Measurements from ENCODE around the gene GRAP2. TPM values are rescaled to one million over a fixed set of nuclear protein-coding genes. Genes with fewer than 3 reads are reported as not detected.
"Not testable (repeated sequence)": the region's sequence is repeated elsewhere in the genome, so short reads cannot be mapped to it uniquely, and the experiment has no call there.

Gene GRAP2
- total RNA-seq, 2 experiments from 2014 or later, result 137 to 138 TPM

DNA sequence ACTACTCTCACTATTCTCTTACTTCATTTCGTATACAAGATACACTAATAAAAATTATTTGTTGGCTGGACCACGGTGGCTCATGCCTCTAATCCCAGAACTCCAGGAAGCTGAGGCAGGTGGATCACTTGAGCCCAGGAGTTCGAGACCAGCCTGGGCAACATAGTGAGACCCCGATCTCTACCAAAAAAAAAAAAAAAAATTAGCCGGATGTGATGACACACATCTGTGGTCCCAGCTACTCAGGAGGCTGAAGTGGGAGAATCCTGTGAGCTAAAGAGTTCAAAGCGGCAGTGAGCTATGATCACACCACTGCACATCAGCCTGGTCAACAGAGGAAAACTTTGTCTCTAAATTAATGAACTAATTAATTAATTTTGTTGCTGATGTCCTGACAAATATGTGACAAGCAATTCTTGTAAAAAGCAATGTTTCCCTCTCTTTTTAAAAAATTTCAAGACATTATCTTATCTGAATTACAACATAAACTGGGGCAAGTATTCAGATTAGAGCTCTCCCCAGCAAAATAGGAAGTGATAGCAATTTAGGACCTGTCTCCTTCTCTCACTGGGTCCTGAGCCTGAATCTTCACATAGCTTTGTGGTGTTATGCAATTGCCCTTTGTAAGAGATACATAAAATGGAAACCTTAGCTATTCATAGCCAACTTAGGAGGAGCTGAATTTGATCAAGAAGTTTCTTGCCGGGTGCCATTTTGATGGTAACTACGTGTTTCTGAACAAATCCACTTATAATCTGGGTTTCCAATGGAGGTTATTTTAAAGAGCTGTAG is 41.8 kb downstream of the GRAP2 start:
- CTCF ChIA-PET, result interaction anchor here (0.5 to 3.8 kb wide), 17 partner anchors 8 to 456 kb away, joined by 3 to 15 read pairs (median 3); no protein-coding TSS in a partner anchor
- no peak for DNase-seq
- H3K36me3 Mint-ChIP-seq (ENCODE audit: low read depth), result peaks cover 63% of the 10 kb centered on the region
- POLR2A ChIA-PET, result interaction anchor here (0.6 kb wide), 2 partner anchors 50 to 133 kb away, joined by 3 read pairs; no protein-coding TSS in a partner anchor
- H3K27me3 Mint-ChIP-seq, result no peaks in the 10 kb centered on the region
- no peaks in the 10 kb centered on the region for H3K9me3 Mint-ChIP-seq
- H3K4me3 Mint-ChIP-seq, result peak overlapping the region; percentile 22
- peak overlapping the region; percentile 85 for H3K27ac Mint-ChIP-seq
- peaks cover 94% of the 10 kb centered on the region for H3K4me1 Mint-ChIP-seq

DNA sequence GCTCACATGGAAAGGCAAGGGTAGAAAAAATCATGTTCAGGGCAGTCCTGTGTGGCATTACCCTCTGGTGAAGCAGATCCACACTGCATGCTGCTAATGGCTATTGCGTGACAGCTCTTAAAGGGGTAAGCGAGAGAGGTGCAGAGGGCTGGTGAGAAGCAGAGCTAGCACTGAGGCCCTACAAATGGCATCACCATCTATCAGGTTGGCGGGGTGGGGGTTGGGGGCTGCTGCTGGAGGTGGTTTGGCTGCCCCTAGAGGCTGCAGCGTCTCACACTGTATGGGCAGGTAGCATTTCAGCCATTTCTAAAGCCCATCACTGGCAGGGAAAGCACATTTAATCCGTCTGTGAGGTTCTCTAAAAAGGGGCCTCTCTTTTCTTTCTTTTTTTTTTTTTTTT is 42.5 kb downstream of the GRAP2 start:
- Mint-ChIP-seq H3K4me3 (peak overlapping the region; percentile 22), H3K27me3 (no peaks in the 10 kb centered on the region), H3K36me3 (ENCODE audit: low read depth) (peaks cover 62% of the 10 kb centered on the region), H3K4me1 (peaks cover 91% of the 10 kb centered on the region), H3K27ac (peak overlapping the region; percentile 85), H3K9me3 (no peaks in the 10 kb centered on the region)
- no peak for DNase-seq
- POLR2A ChIA-PET, result no interaction called here
- CTCF ChIA-PET, result interaction anchor here (0.7 to 3.8 kb wide), 11 partner anchors 8 to 414 kb away, joined by 3 to 15 read pairs (median 4); no protein-coding TSS in a partner anchor

DNA sequence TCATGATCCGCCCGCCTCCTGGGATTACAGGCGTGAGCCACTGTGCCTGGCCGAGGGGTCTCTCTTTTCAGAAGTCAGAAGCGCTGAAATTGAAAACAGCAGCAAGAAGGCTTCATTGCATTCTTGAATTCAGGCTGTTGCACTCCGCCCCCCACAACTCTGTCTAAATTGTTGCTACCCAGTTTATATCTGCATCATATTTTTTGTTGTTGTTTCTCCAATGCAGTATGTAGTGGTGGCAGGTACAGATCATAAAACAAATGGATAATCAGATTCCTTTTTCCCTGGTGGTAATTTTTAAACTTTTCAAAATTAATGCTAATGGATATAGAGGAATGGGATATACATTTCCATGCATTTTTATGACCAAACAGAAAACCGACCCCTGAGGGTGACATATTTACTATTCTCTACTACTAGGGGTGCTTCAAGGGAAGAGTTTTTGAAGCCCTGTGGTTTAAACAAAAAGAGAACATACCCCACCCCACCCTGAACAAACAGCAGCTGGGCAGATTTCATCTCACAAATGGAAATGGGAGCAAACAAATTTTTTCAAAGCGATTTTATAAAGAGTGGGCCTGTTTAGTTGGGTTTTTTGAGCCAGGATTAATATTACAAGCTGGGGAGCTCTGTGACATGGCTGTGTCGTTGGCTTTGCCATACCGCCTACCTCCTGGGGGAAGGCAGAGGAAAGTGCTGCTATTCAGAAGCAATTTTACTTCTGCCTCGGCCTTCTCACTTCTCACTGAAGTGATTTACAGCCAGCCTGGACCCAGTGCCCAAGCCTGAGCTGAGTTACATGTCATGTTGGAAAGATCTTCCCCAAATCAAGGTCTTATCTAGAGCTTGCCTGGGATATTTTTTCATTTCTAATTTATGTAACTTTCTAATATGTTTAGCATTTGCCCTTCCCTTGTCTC is 43.3 kb downstream of the GRAP2 start:
- H3K9me3 Mint-ChIP-seq, result no peaks in the 10 kb centered on the region
- ChIA-PET CTCF (interaction anchor here (1.1 to 3.8 kb wide), 3 partner anchors 9 to 15 kb away, joined by 4 to 15 read pairs (median 5); no protein-coding TSS in a partner anchor), POLR2A (no interaction called here)
- peaks cover 91% of the 10 kb centered on the region for H3K4me1 Mint-ChIP-seq
- peak overlapping the region; percentile 85 for H3K27ac Mint-ChIP-seq
- no peaks in the 10 kb centered on the region for H3K27me3 Mint-ChIP-seq
- H3K36me3 Mint-ChIP-seq (ENCODE audit: low read depth), result peaks cover 65% of the 10 kb centered on the region
- H3K4me3 Mint-ChIP-seq, result peak overlapping the region; percentile 45
- DNase-seq, result no peak

DNA sequence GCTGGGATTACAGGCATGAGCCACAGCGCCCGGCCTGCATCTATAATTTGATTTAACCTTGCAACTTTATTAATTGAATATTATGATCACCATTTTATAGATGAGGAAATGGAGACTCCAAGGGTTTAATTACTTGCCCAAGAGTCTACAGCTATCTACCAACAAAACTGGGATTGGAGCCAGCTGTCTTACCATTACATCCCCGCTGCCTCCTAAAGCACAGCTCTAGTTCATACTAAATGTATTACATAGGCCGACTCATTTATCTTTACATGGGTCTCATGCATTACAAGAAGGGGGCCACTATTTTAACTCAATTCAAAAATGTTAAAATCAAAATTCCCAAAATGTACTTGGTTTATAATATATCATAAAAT is 45.2 kb downstream of the GRAP2 start:
- Mint-ChIP-seq H3K4me3 (no peak overlapping the region), H3K27ac (no peak overlapping the region), H3K4me1 (peaks cover 94% of the 10 kb centered on the region), H3K27me3 (no peaks in the 10 kb centered on the region), H3K9me3 (peaks cover 2% of the 10 kb centered on the region), H3K36me3 (ENCODE audit: low read depth) (peaks cover 75% of the 10 kb centered on the region)
- CTCF ChIA-PET, result interaction anchor here (1.0 to 1.4 kb wide), 2 partner anchors 12 to 21 kb away, joined by 3 to 5 read pairs; no protein-coding TSS in a partner anchor
- no peak for DNase-seq
- POLR2A ChIA-PET, result no interaction called here

DNA sequence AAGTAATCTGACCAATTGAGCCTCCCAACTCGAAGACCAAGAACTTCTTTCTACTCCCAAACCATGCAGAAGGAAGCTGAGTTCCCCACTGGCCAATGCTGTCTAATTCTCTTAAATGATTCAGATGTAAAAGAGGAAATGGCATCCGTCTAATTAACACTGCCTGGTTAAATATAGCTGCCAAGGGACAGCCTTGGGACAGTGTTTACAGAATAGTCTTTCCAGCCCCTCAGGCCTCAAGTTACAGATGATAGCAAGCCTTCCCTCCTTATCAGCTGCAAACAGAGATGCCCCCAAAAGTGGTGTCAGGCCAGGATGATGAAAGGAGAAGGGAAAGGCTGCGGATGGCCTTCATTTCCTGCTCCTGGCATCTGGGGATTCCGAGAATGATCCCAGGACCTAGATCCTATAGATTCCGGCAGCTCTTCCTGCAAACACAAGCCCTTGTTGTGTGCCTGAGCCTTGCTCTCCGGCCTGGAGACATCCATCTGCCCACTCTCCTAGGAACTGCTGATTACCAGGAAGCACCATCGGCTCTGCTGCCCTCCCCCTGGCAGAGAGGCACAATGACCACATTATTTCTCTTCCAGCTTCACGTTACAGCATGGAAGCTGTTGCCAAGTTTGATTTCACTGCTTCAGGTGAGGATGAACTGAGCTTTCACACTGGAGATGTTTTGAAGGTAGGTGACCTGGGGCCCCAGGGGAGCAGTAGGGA is 45.8 kb downstream of the GRAP2 start:
- Mint-ChIP-seq H3K36me3 (ENCODE audit: low read depth) (peaks cover 78% of the 10 kb centered on the region), H3K27ac (no peak overlapping the region), H3K4me1 (peaks cover 94% of the 10 kb centered on the region), H3K9me3 (peaks cover 4% of the 10 kb centered on the region), H3K27me3 (no peaks in the 10 kb centered on the region), H3K4me3 (no peak overlapping the region)
- ChIA-PET CTCF (interaction anchor here (0.9 to 1.4 kb wide), 5 partner anchors 13 to 54 kb away, joined by 3 to 5 read pairs (median 3); no protein-coding TSS in a partner anchor), POLR2A (no interaction called here)
- no peak for DNase-seq

DNA sequence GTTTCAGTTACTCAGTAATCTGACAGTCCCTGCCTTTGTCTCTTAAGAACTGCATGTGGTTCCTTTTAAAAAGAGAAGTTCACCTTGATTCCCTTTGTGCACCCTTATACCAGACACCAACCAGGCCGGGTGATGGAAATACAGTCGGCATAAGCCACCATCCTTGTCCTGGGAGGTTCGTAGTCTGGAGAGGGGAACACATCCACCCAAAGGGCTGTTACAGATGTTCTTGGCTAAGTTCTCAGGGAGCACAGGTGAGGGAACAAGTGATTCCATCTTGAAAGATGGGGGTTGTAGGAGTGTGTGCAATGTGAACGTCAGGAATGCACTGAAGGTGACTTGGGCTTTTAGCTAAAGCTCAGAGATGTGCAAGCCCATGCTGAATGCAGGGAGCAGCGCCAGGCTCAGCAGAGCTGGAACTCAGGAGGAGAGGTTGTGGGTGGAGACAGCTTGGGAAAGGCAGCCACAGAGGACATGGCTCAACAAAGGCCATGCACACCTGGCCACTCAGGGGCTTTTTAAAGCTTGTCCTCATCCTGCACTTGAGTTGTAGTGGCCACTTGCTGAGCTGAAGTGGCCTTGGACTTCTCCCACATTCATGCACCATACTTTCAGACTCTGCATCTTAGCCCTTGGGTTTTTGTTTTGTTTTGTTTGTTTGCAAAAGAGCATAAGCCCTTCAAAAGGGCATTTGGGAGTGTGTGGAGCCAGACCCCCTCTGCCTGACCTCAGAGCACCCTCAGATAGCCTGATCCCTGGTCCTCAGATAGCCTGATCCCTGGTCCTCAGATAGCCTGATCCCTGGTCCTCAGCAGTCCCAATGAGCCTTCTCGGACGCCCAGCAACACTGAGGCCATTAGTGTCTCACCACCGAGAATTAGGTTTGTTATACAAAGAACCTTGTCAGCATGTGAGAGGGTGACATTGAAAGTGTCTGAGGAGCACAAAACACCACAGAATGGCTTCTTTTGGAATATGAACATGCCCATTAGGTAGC is 46.6 kb downstream of the GRAP2 start:
- ChIA-PET CTCF (interaction anchor here (0.9 to 1.3 kb wide), 3 partner anchors 15 to 55 kb away, joined by 3 read pairs; no protein-coding TSS in a partner anchor), POLR2A (no interaction called here)
- no peaks in the 10 kb centered on the region for H3K27me3 Mint-ChIP-seq
- H3K27ac Mint-ChIP-seq, result no peak overlapping the region
- peaks cover 82% of the 10 kb centered on the region for H3K36me3 Mint-ChIP-seq (ENCODE audit: low read depth)
- H3K4me3 Mint-ChIP-seq, result no peak overlapping the region
- no peak for DNase-seq
- H3K9me3 Mint-ChIP-seq, result peaks cover 4% of the 10 kb centered on the region
- peaks cover 93% of the 10 kb centered on the region for H3K4me1 Mint-ChIP-seq

DNA sequence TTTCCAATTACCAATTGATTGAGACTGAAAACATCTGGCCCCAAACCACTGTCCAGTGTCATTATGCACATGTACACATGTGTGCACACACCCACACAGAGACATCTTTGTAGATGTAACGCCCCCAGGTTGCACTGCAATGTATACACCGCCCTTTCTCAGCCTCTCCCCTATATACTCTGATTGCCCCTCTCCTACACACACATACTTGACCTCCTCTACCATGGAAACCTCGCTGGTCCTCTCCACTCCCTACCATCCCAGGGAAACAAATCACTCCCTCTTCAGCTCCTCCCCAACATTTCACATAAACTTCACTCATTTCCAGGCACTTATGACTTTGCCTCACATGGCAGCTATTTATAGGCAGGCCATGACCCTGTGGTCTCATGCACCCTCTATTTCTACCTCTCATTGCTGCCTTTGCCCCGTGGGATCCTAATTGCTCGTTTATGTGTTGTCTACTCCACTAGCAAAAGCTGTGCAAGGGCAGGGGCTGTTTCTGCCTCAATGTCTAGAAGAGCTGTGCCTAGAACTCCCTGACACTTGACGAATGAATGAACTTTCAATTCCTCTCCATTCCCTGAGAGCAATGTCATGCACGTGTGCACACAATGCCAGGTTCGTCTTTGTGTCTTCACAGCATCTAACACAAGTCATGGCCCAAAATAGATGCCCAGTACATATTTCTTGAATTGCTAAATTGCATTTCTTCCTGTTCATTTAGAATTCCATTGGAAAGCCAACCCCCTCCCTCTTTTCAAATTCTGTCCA is 49.3 kb downstream of the GRAP2 start:
- Mint-ChIP-seq H3K27ac (peak overlapping the region; percentile 14), H3K27me3 (no peaks in the 10 kb centered on the region), H3K9me3 (peaks cover 4% of the 10 kb centered on the region), H3K4me1 (peaks cover 90% of the 10 kb centered on the region), H3K4me3 (no peak overlapping the region), H3K36me3 (ENCODE audit: low read depth) (peaks cover 86% of the 10 kb centered on the region)
- ChIA-PET CTCF (interaction anchor here (0.5 to 1.9 kb wide), 4 partner anchors 8 to 149 kb away, joined by 3 to 5 read pairs (median 3); no protein-coding TSS in a partner anchor), POLR2A (interaction anchor here (0.6 kb wide), 1 partner anchor 275 kb away, joined by 5 read pairs; no protein-coding TSS in a partner anchor)
- DNase-seq, result no peak

DNA sequence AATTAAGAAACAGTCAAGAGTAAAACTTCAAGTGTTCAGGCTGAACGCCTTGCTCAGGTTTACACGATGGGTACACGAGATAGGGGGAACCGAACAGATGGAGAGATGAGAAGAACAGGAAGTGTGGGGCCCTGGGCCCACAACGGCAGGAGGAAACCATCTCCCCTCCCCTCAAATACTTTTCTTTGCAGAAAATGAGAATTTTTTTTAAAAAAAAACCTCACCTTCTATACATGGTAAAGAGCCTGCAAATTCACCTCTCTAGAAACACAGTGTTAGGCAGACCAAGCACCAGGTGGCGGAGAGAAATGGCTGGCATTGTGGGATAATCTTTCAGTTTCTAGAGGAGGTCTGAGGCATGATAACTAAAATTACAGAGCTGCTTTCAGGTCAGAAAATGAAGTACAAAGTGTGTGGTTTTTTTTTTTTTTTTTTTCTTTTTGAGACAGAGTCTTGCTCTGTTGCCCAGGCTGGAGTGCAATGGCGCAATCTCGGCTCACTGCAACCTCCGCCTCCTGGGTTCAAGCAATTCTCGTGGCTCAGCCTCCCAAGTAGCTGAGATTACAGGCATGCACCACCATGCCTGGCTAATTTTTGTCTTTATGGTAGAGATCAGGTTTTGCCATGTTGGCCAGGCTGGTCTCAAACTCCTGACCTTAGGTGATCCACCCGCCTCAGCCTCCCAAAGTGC is 50.9 kb downstream of the GRAP2 start:
- not testable (repeated sequence) for H3K27me3 Mint-ChIP-seq, H3K9me3 Mint-ChIP-seq
- DNase-seq, result peak; percentile 58
- POLR2A ChIA-PET, result interaction anchor here (0.6 kb wide), 1 partner anchor 215 kb away, joined by 6 read pairs; no protein-coding TSS in a partner anchor
- CTCF ChIA-PET, result interaction anchor here (0.6 to 0.8 kb wide), 4 partner anchors 11 to 417 kb away, joined by 3 to 5 read pairs (median 4); no protein-coding TSS in a partner anchor
- peaks cover 92% of the 10 kb centered on the region for H3K36me3 Mint-ChIP-seq (ENCODE audit: low read depth)
- peak overlapping the region; percentile 6 for H3K4me3 Mint-ChIP-seq
- H3K27ac Mint-ChIP-seq, result peak overlapping the region; percentile 76
- peaks cover 88% of the 10 kb centered on the region for H3K4me1 Mint-ChIP-seq

DNA sequence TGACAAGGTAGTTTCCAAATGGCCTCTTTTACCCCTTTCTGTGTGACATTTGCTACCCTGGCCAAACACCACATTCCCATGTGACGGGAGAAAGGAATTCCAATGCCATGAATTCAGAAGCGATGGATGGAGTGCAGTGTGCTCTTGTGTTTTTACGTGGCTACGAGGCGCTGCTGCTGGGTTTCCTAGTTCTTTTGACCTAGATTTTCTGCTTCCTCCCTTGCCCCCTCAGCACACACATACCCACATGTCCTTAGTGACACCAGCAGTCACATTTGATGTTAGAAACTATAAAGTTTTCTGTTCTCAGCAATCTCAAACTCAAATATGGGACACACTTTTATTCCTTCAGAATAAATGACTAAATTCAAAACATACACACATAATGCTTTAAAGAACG is 51.5 kb downstream of the GRAP2 start:
- Mint-ChIP-seq H3K4me3 (peak overlapping the region; percentile 6), H3K4me1 (peaks cover 88% of the 10 kb centered on the region), H3K36me3 (ENCODE audit: low read depth) (peaks cover 93% of the 10 kb centered on the region), H3K27ac (peak overlapping the region; percentile 76), H3K9me3 (peaks cover 4% of the 10 kb centered on the region), H3K27me3 (no peaks in the 10 kb centered on the region)
- no peak for DNase-seq
- CTCF ChIA-PET, result interaction anchor here (0.6 to 1.5 kb wide), 3 partner anchors 10 to 423 kb away, joined by 3 to 4 read pairs (median 4); no protein-coding TSS in a partner anchor
- POLR2A ChIA-PET, result no interaction called here

DNA sequence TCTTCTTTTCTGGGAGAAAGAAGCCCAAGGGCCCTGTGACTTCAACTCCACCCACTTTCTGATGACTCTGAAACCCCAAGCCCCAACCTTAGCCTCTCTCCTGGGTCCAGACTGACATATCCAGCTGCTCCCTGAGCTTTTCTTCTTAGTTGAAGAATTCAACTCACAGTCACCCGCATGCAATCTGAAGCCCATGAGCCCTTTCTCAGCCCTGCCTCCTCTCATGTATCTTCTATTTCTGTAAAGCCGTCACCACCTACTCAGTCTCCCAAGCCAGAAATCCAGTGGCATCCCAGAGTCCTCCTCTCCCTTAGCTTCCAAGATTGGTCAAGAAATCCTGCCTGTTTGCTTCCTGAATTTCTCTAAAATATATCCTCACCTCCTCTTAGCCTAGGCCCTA is 52.2 kb downstream of the GRAP2 start:
- Mint-ChIP-seq H3K27me3 (no peaks in the 10 kb centered on the region), H3K4me1 (peaks cover 89% of the 10 kb centered on the region), H3K36me3 (ENCODE audit: low read depth) (peaks cover 91% of the 10 kb centered on the region), H3K9me3 (peaks cover 4% of the 10 kb centered on the region), H3K27ac (peak overlapping the region; percentile 84), H3K4me3 (peak overlapping the region; percentile 14)
- ChIA-PET POLR2A (no interaction called here), CTCF (interaction anchor here (0.9 to 1.5 kb wide), 8 partner anchors 10 to 424 kb away, joined by 3 to 4 read pairs (median 3); no protein-coding TSS in a partner anchor)
- no peak for DNase-seq

Measured in activated CD4-positive, alpha-beta T cell treated with anti-CD3 and anti-CD28 coated beads, Interleukin-2, amount 10 ng/mL, durations not matched to agents 7 days and 5 days (primary cell).